Spleen (tissue), 11 donors: ENCODE results near the gene PLSCR5. TPM values are rescaled to one million over a fixed set of nuclear protein-coding genes. Genes with fewer than 3 reads are reported as not detected.

Source experiments
- DNase-seq: peaks from one replicate; pipeline ENCODE4 v3.0.0-alpha.2; 2020
- H3K27ac ChIP-seq, 8 donors: fragments of 200-600 bp; sonication (generic) in 7 of 8; 1 replicate in 4 of 8; 2 replicates in 4 of 8; pipeline versions ENCODE4 v1.5.0 to v1.8.0; 2016 to 2021; ENCODE audit warnings: inconsistent platforms in 4 of 8, mild to moderate bottlenecking in 4 of 8, moderate library complexity in 1 of 8
- H3K27me3 ChIP-seq, 7 donors: fragments of 200-600 bp; sonication (generic) in 6 of 7; replicated peaks in 1 of 7; 1 replicate in 4 of 7; 2 replicates in 3 of 7; pipeline versions ENCODE4 v1.5.0 to v1.8.0; 2016 to 2021; ENCODE audit warnings: inconsistent platforms in 3 of 7, mild to moderate bottlenecking in 1 of 7
- H3K36me3 ChIP-seq, 6 donors: fragments of 200-600 bp; sonication (generic) in 5 of 6; 1 replicate in 4 of 6; 2 replicates in 2 of 6; pipeline versions ENCODE4 v1.5.0 to v1.8.0; 2016 to 2021; ENCODE audit warnings: inconsistent platforms in 2 of 6
- H3K4me1 ChIP-seq, 6 donors: fragments of 200-600 bp; sonication (generic) in 5 of 6; 1 replicate in 3 of 6; 2 replicates in 3 of 6; pipeline versions ENCODE4 v1.5.0 to v1.8.0; 2016 to 2021; ENCODE audit warnings: inconsistent platforms in 3 of 6
- H3K4me3 ChIP-seq, 8 donors: fragments of 200-600 bp; sonication (generic) in 7 of 8; 1 replicate in 4 of 8; 2 replicates in 4 of 8; pipeline versions ENCODE4 v1.5.0 to v1.8.0; 2016 to 2021; ENCODE audit warnings: inconsistent platforms in 4 of 8, mild to moderate bottlenecking in 4 of 8, moderate library complexity in 2 of 8
- H3K9me3 ChIP-seq, 8 donors: fragments of 200-600 bp; sonication (generic) in 7 of 8; 1 replicate in 4 of 8; 2 replicates in 4 of 8; pipeline versions ENCODE4 v1.5.0 to v1.8.0; 2016 to 2021; ENCODE audit warnings: inconsistent platforms in 4 of 8
- CTCF ChIP-seq, 11 experiments: fragments of 200-600 bp in 7 of 11; fragments of 450-650 bp in 4 of 11; sonication (generic) in 4 of 11; IDR thresholded peaks in 8 of 11; conservative IDR thresholded peaks in 3 of 11; 1 replicate in 7 of 11; 2 replicates in 4 of 11; pipeline versions ENCODE4 v1.4.0 to v1.8.0; 2016 to 2021; ENCODE audit warnings: antibody characterized with exemption in 11 of 11, inconsistent platforms in 4 of 11, mild to moderate bottlenecking in 1 of 11
- POLR2A ChIP-seq, 3 donors: fragments of 450-650 bp; IDR thresholded peaks; one replicate each; pipeline ENCODE4 v1.5.1; 2017; ENCODE audit warnings: antibody characterized with exemption in 3 of 3, mild to moderate bottlenecking in 1 of 3
- POLR2AphosphoS5 ChIP-seq, 3 donors: sonication (generic); formaldehyde crosslinking; IDR thresholded peaks; one replicate each; pipeline ENCODE4 v1.5.1; 2017; ENCODE audit warnings: antibody characterized with exemption in 3 of 3
- WGBS, 5 donors: extraction: QIAGEN DNeasy Blood & Tissue Kit in 3 of 5; methylation state at CpG; one replicate each; pipeline versions ENCODE4 v1.1.5 to v1.1.7; 2013 to 2018; 5-methylcytosine and 5-hydroxymethylcytosine counted together
- intact Hi-C: fragments of 100-400 bp; cut with DNase I; formaldehyde crosslinking; loops from one replicate; pipeline ENCODE4 v1.15.0; 2023; ENCODE audit warnings: low total_unique reads
- polyA plus RNA-seq, 3 donors: library from polyadenylated mRNA; stranded (reverse); fragments of 200-250 nt; gene quantifications; one replicate each; pipeline ENCODE4 v1.2.1, GENCODE V29; 2013
- total RNA-seq, 7 donors: library from RNA; depleted of rRNA in 3 of 7; stranded (reverse); fragments of >200 nt in 3 of 7; fragmentation: NEBNext Ultra II Directional in 4 of 7; extraction: Animal tissue kit (Norgen Biotek cat#: 25700) in 4 of 7; gene quantifications; one replicate each; pipeline versions ENCODE4 v1.1.0 to v1.2.1, GENCODE V29; 2016 to 2021
- donor health status: healthy with polysubstance abuse.
- donor health status: DM: no; HTN: no; CAD: no; lungs with moderate emphysema.
- donor health status: DM: no; HTN: no; CAD: no.
- donor health status: Bipolar disorder and iron deficiency.
- donor health status: healthy.
- donor health status: DM: no; HTN: no; CAD: no.
- donor health status: DM: yes; HTN: yes; CAD: no.

The PLSCR5 gene
- total and polyA plus RNA-seq, 10 donors = not detected

DNA sequence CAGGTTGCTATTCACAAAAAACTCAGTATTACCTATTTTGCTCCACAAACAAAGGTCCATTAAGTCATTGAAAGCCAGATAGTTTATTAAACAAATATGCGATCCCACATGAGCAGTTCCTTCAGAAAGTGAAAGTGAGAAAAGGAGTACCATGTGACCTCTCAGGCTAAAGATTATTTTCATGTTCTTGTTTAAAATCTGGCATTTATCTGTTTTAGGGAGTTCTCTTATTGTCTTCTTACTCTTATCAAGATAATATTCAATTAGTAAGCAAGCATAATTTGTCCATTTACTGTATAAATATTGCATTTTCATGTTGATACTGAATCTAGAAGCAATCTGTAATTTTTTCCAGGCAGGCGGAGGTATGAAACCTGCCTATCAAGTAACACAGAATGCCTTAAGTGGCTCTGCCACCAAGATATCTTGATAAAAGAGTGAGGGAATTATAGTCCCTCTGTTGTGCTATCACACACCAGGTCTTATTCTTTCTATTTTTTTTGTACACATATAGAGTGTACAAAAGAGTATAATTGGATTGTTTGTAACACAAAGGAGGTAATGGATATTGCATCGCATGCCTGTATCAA, 20.1 kb upstream of the PLSCR5 start:
- peak overlapping the region in 2 of 8 donors; percentile 4 to 23 for H3K27ac ChIP-seq
- H3K4me1 ChIP-seq = peaks cover 0 to 11% (median 6%) of the 10 kb centered on the region in 6 donors
- no peaks in the 10 kb centered on the region for H3K9me3 ChIP-seq
- H3K27me3 ChIP-seq = no peaks in the 10 kb centered on the region
- peak overlapping the region in 6 of 8 donors; percentile 3 to 56 (median 10) for H3K4me3 ChIP-seq
- no peaks in the 10 kb centered on the region for H3K36me3 ChIP-seq
- DNase-seq = no peak
- TF ChIP-seq POLR2A (IDR thresholded peaks at IDR 0.05) (no peak), CTCF (IDR thresholded peaks at IDR 0.05 in 8 of 11, conservative IDR thresholded peaks at IDR 0.05 in 3 of 11) (no peak), POLR2AphosphoS5 (IDR thresholded peaks at IDR 0.05) (no peak)
- intact Hi-C loops = no loop called here
- whole genome bisulfite sequencing, 5 donors = 68 to 76% (median 70%) methylated on average over 3 of the region's 3 CpGs

GRCh38 chr3:146621723-146622122, 16.6 kb upstream of the PLSCR5 start:
- intact Hi-C loops = no loop called here
- no peak for TF ChIP-seq CTCF (IDR thresholded peaks at IDR 0.05 in 8 of 11, conservative IDR thresholded peaks at IDR 0.05 in 3 of 11)

DNA sequence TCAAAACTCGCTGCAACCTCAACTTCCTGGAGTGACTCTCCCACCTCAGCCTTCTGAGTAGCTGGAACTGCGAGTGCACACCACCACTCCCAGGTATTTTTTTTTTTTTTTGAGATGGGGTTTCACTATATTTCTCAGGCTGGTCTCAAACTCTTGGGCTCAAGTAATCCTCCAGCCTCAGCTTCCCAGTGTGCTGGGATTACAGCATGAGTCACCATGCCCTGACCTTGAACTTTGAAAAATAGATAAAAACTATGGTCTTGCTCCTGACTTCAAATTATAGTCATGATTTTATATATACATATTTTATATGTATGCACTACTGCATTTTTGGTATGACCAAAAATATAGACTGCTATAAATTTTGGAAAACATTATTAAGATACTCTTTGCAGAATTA, 6.9 kb upstream of the PLSCR5 start:
- Histone ChIP-seq H3K4me3 (no peak overlapping the region), H3K9me3 (no peaks in the 10 kb centered on the region), H3K27me3 (peaks cover 0 to 3% (median 0%) of the 10 kb centered on the region in 7 donors), H3K36me3 (no peaks in the 10 kb centered on the region), H3K27ac (no peak overlapping the region), H3K4me1 (no peaks in the 10 kb centered on the region)
- intact Hi-C loops = no loop called here
- no peak for DNase-seq
- TF ChIP-seq CTCF (IDR thresholded peaks at IDR 0.05 in 8 of 11, conservative IDR thresholded peaks at IDR 0.05 in 3 of 11) (no peak), POLR2A (IDR thresholded peaks at IDR 0.05) (no peak), POLR2AphosphoS5 (IDR thresholded peaks at IDR 0.05) (no peak)
- WGBS, 5 donors = 63 to 83% (median 73%) methylated on average over 2 of the region's 2 CpGs

More at GRCh38 chr3:146621723-146622122, 16.6 kb upstream of the PLSCR5 start:
- Histone ChIP-seq H3K9me3 (no peaks in the 10 kb centered on the region), H3K36me3 (no peaks in the 10 kb centered on the region), H3K4me3 (no peak overlapping the region), H3K27me3 (no peaks in the 10 kb centered on the region), H3K27ac (no peak overlapping the region), H3K4me1 (peaks cover 0 to 11% (median 6%) of the 10 kb centered on the region in 6 donors)
- no peak for DNase-seq

DNA sequence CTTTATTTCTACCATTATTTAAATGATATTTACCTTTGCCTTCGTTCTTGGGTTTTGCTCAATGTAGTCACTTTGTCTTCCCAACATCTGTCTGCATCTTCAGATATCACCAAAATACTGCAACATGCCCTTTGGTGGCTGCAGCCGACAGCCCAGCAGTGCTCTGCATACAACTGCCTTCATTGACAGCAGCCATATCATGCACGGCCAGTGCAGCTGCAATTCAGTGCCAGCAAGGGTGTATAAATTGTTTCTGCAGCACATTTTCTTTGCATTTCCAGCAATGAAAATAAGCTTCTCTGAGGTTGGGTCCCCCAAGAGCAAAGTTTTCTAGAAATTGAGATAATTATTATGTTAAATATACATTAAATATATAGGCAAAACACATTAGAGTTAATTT, 6.0 kb upstream of the PLSCR5 start:
- DNase-seq = no peak
- TF ChIP-seq POLR2A (IDR thresholded peaks at IDR 0.05) (no peak), POLR2AphosphoS5 (IDR thresholded peaks at IDR 0.05) (no peak), CTCF (IDR thresholded peaks at IDR 0.05 in 8 of 11, conservative IDR thresholded peaks at IDR 0.05 in 3 of 11) (no peak)
- intact Hi-C loops = no loop called here
- Histone ChIP-seq H3K27ac (no peak overlapping the region), H3K4me1 (no peaks in the 10 kb centered on the region), H3K4me3 (no peak overlapping the region), H3K27me3 (peaks cover 0 to 3% (median 0%) of the 10 kb centered on the region in 7 donors), H3K9me3 (no peaks in the 10 kb centered on the region), H3K36me3 (no peaks in the 10 kb centered on the region)
- 64 to 80% (median 74%) methylated on average over 3 of the region's 3 CpGs for WGBS, 5 donors
